Small intestine (tissue), 7 donors: ENCODE data around the gene SPEF1. TPM values are rescaled to one million over a fixed set of nuclear protein-coding genes. Genes with fewer than 3 reads are reported as not detected.

Source experiments
- DNase-seq, 2 donors: peaks; one replicate each; pipeline versions ENCODE4 v3.0.0 to v3.0.0-alpha.2; 2013
- FAIRE-seq: peaks from 2 replicates; lab custom pipeline; 2012; peaks lifted over from hg19 to GRCh38; lab: Jason Lieb, UNC
- H3K27ac ChIP-seq, 3 donors: one replicate each; pipeline ENCODE4 v1.5.1; 2013; ENCODE audit warnings: low read length in 2 of 3, mild to moderate bottlenecking in 2 of 3, control low read depth in 1 of 3, inconsistent platforms in 1 of 3, low read depth in 1 of 3, moderate library complexity in 1 of 3
- H3K27me3 ChIP-seq, 3 donors: one replicate each; pipeline ENCODE4 v1.6.1; 2013; ENCODE audit warnings: low read length in 3 of 3, inconsistent platforms in 1 of 3; ENCODE audit not compliant: control insufficient read depth in 3 of 3, insufficient read depth in 3 of 3
- H3K36me3 ChIP-seq, 3 donors: one replicate each; pipeline ENCODE4 v1.6.1; 2013; ENCODE audit warnings: low read length in 3 of 3, inconsistent platforms in 1 of 3, low read depth in 1 of 3, mild to moderate bottlenecking in 1 of 3, moderate library complexity in 1 of 3; ENCODE audit not compliant: control insufficient read depth in 3 of 3, insufficient read depth in 2 of 3
- H3K4me1 ChIP-seq, 3 donors: one replicate each; pipeline ENCODE4 v1.6.1; 2013; ENCODE audit warnings: low read length in 2 of 3, inconsistent platforms in 1 of 3, low read depth in 1 of 3, mild to moderate bottlenecking in 1 of 3, moderate library complexity in 1 of 3; ENCODE audit not compliant: control insufficient read depth in 3 of 3, insufficient read depth in 2 of 3
- H3K4me3 ChIP-seq, 3 donors: one replicate each; pipeline ENCODE4 v1.5.1; 2013; ENCODE audit warnings: low read length in 3 of 3, control low read depth in 1 of 3, inconsistent platforms in 1 of 3, low read depth in 1 of 3, mild to moderate bottlenecking in 1 of 3, moderate library complexity in 1 of 3
- H3K9me3 ChIP-seq, 2 donors: one replicate each; pipeline ENCODE4 v1.6.1; 2013; ENCODE audit warnings: low read depth in 1 of 2, low read length in 1 of 2; ENCODE audit not compliant: control insufficient read depth in 2 of 2, insufficient read depth in 1 of 2
- WGBS, 3 donors: extraction: QIAGEN DNeasy Blood & Tissue Kit; methylation state at CpG; one replicate each; pipeline ENCODE4 v1.1.7; 2013; 5-methylcytosine and 5-hydroxymethylcytosine counted together
- polyA plus RNA-seq, 4 donors: library from polyadenylated mRNA; stranded (reverse) in 3 of 4; unstranded in 1 of 4; fragments of 200-250 nt in 3 of 4; fragments of 120-200 nt in 1 of 4; gene quantifications; one replicate each; pipeline versions ENCODE4 v1.2.1 to v1.2.3, GENCODE V29; 2013
- donor health status: healthy with polysubstance abuse.
- donor health status: control.
- donor health status: control.
- donor health status: Bipolar disorder and iron deficiency.
- donor health status: healthy.

The SPEF1 gene
- polyA plus RNA-seq, 4 donors = 0.03 to 0.06 TPM; not detected in 2

GRCh38 chr20:3755269-3755668 is 26.0 kb downstream of the SPEF1 start:
- FAIRE-seq (no peak), DNase-seq (no peak)
- peaks cover 0 to 58% (median 0%) of the 10 kb centered on the region in 3 donors for H3K36me3 ChIP-seq
- peaks cover 0 to 12% (median 0%) of the 10 kb centered on the region in 3 donors for H3K27me3 ChIP-seq
- peaks cover 0 to 5% (median 3%) of the 10 kb centered on the region in 3 donors for H3K4me1 ChIP-seq
- 82 to 91% (median 86%) methylated on average over 7 of the region's 7 CpGs for WGBS, 3 donors
- H3K27ac ChIP-seq = no peak overlapping the region
- no peak overlapping the region for H3K4me3 ChIP-seq
- no peaks in the 10 kb centered on the region for H3K9me3 ChIP-seq

GRCh38 chr20:3754276-3754630 is 27.0 kb downstream of the SPEF1 start:
- Histone ChIP-seq H3K27ac (no peak overlapping the region), H3K27me3 (peaks cover 0 to 21% (median 0%) of the 10 kb centered on the region in 3 donors), H3K4me1 (peaks cover 0 to 9% (median 3%) of the 10 kb centered on the region in 3 donors), H3K4me3 (no peak overlapping the region), H3K9me3 (no peaks in the 10 kb centered on the region), H3K36me3 (peaks cover 0 to 53% (median 0%) of the 10 kb centered on the region in 3 donors)
- WGBS, 3 donors = 93 to 98% (median 95%) methylated on average over 16 of the region's 16 CpGs
- no peak for FAIRE-seq
- DNase-seq = no peak

- H3K27me3 ChIP-seq = peaks cover 0 to 26% (median 0%) of the 10 kb centered on the region in 3 donors
- DNase-seq = no peak
- no peak overlapping the region for H3K27ac ChIP-seq
- peaks cover 0 to 9% (median 3%) of the 10 kb centered on the region in 3 donors for H3K4me1 ChIP-seq
- H3K4me3 ChIP-seq = no peak overlapping the region
- no peaks in the 10 kb centered on the region for H3K9me3 ChIP-seq
- FAIRE-seq = no peak
- H3K36me3 ChIP-seq = peaks cover 0 to 47% (median 0%) of the 10 kb centered on the region in 3 donors
- 86 to 92% (median 88%) methylated on average over 20 to 26 of the region's 26 CpGs for WGBS, 3 donors
Measured at GRCh38 chr20:3753501-3754275, 27.6 kb downstream of the SPEF1 start.

- no peak for FAIRE-seq
- peaks cover 0 to 29% (median 0%) of the 10 kb centered on the region in 3 donors for H3K27me3 ChIP-seq
Measured at GRCh38 chr20:3753098-3753497, 28.1 kb downstream of the SPEF1 start.

GRCh38 chr20:3752386-3752759 is 28.9 kb downstream of the SPEF1 start:
- H3K9me3 ChIP-seq = no peaks in the 10 kb centered on the region
- peak overlapping the region in 2 of 3 donors; percentile 18 to 42 for H3K4me3 ChIP-seq
- DNase-seq (peak in 1 of 2 donors; percentile 57), FAIRE-seq (no peak)
- 21 to 45% (median 24%) methylated on average over 13 of the region's 13 CpGs for WGBS, 3 donors
- H3K4me1 ChIP-seq = peaks cover 0 to 19% (median 3%) of the 10 kb centered on the region in 3 donors
- H3K27me3 ChIP-seq = peaks cover 0 to 29% (median 0%) of the 10 kb centered on the region in 3 donors
- no peak overlapping the region for H3K27ac ChIP-seq
- H3K36me3 ChIP-seq = peaks cover 0 to 46% (median 0%) of the 10 kb centered on the region in 3 donors

More at GRCh38 chr20:3753098-3753497, 28.1 kb downstream of the SPEF1 start:
- no peak overlapping the region for H3K27ac ChIP-seq
- H3K4me1 ChIP-seq = peaks cover 0 to 13% (median 3%) of the 10 kb centered on the region in 3 donors
- DNase-seq = peak; percentile 64 to 72
- no peak overlapping the region for H3K4me3 ChIP-seq
- H3K36me3 ChIP-seq = peaks cover 0 to 45% (median 0%) of the 10 kb centered on the region in 3 donors
- WGBS, 3 donors = 42 to 61% (median 43%) methylated on average over 4 of the region's 4 CpGs
- no peaks in the 10 kb centered on the region for H3K9me3 ChIP-seq

- peaks cover 0 to 29% (median 0%) of the 10 kb centered on the region in 3 donors for H3K27me3 ChIP-seq
- FAIRE-seq (no peak), DNase-seq (peak; percentile 72 to 79)
- H3K9me3 ChIP-seq = no peaks in the 10 kb centered on the region
- peaks cover 0 to 23% (median 5%) of the 10 kb centered on the region in 3 donors for H3K4me1 ChIP-seq
- H3K27ac ChIP-seq = no peak overlapping the region
- 14 to 48% (median 30%) methylated on average over 91 to 95 of the region's 95 CpGs for WGBS, 3 donors
- peaks cover 0 to 50% (median 0%) of the 10 kb centered on the region in 3 donors for H3K36me3 ChIP-seq
- peak overlapping the region in 2 of 3 donors; percentile 18 to 42 for H3K4me3 ChIP-seq
Measured at GRCh38 chr20:3751675-3752385, 29.4 kb downstream of the SPEF1 start.

- DNase-seq (no peak), FAIRE-seq (no peak)
- peaks cover 0 to 23% (median 7%) of the 10 kb centered on the region in 3 donors for H3K4me1 ChIP-seq
- H3K9me3 ChIP-seq = no peaks in the 10 kb centered on the region
- WGBS, 3 donors = 24 to 63% (median 45%) methylated on average over 18 to 31 of the region's 31 CpGs
- H3K36me3 ChIP-seq = peaks cover 0 to 48% (median 0%) of the 10 kb centered on the region in 3 donors
- no peak overlapping the region for H3K27ac ChIP-seq
- H3K4me3 ChIP-seq = peak overlapping the region in 1 of 3 donors; percentile 42
- peaks cover 0 to 29% (median 0%) of the 10 kb centered on the region in 3 donors for H3K27me3 ChIP-seq
Measured at GRCh38 chr20:3751305-3751674, 30.0 kb downstream of the SPEF1 start.
